ENCODE data around the gene C11orf91.

GRCh38 chr11:33682019-33682418, 18.6 kb downstream of the C11orf91 start:
- TF ChIP-seq CTCF (IDR thresholded peaks at IDR 0.05; ENCODE audit: insufficient read depth, low read length, poor library complexity, severe bottlenecking), result no peak
- TF ChIP-seq EZH2phosphoT487 (conservative IDR thresholded peaks at IDR 0.05; ENCODE audit: low read length), result no peak

Data from SU-DHL-6 (cell line).